Thymus (tissue), 11 donors: ENCODE results near the gene CD248. TPM values are rescaled to one million over a fixed set of nuclear protein-coding genes. Genes with fewer than 3 reads are reported as not detected.
"Not testable (repeated sequence)": the region's sequence is repeated elsewhere in the genome, so short reads cannot be mapped to it uniquely, and the experiment has no call there.

Experiments used
- DNase-seq, 9 donors: peaks; one replicate each; pipeline ENCODE4 v3.0.0-alpha.2; 2013; ENCODE audit warnings: low spot score in 9 of 9, low read depth in 6 of 9, missing footprints in 1 of 9
- H3K27ac ChIP-seq, 2 donors: one replicate each; pipeline ENCODE4 v1.5.1; 2013; ENCODE audit warnings: control low read depth in 1 of 2, low read depth in 1 of 2, low read length in 1 of 2, mild to moderate bottlenecking in 1 of 2, moderate library complexity in 1 of 2
- H3K27me3 ChIP-seq, 2 donors: one replicate each; pipeline ENCODE4 v1.5.1; 2013; ENCODE audit warnings: low read length in 1 of 2; ENCODE audit not compliant: control insufficient read depth in 2 of 2, insufficient read depth in 1 of 2
- H3K36me3 ChIP-seq, 2 donors: one replicate each; pipeline ENCODE4 v1.5.1; 2013; ENCODE audit warnings: low read length in 1 of 2, mild to moderate bottlenecking in 1 of 2, moderate library complexity in 1 of 2; ENCODE audit not compliant: control insufficient read depth in 2 of 2, insufficient read depth in 2 of 2
- H3K4me1 ChIP-seq, 2 donors: one replicate each; pipeline ENCODE4 v1.5.1; 2013; ENCODE audit warnings: low read length in 2 of 2; ENCODE audit not compliant: control insufficient read depth in 2 of 2, insufficient read depth in 2 of 2
- H3K4me3 ChIP-seq, 2 donors: one replicate each; pipeline ENCODE4 v1.5.1; 2013; ENCODE audit warnings: low read length in 2 of 2, control low read depth in 1 of 2, mild to moderate bottlenecking in 1 of 2
- H3K9me3 ChIP-seq, 2 donors: one replicate each; pipeline ENCODE4 v1.5.1; 2013; ENCODE audit warnings: low read length in 1 of 2, mild to moderate bottlenecking in 1 of 2; ENCODE audit not compliant: control insufficient read depth in 2 of 2, insufficient read depth in 1 of 2
- WGBS: extraction: QIAGEN DNeasy Blood & Tissue Kit; methylation state at CpG from one replicate; pipeline ENCODE4 v1.1.7; 2013; 5-methylcytosine and 5-hydroxymethylcytosine counted together
- polyA plus RNA-seq: library from polyadenylated mRNA; stranded (reverse); fragments of 200-250 nt; gene quantifications from one replicate; pipeline ENCODE4 v1.2.3, GENCODE V29; 2013
- total RNA-seq: library from RNA; stranded (reverse); fragments of 120-200 nt; gene quantifications from one replicate; pipeline ENCODE4 v1.2.4, GENCODE V29; 2013
- donor health status: healthy.

Gene CD248
- total and polyA plus RNA-seq, 2 donors, result 3.0 to 7.7 TPM

DNA sequence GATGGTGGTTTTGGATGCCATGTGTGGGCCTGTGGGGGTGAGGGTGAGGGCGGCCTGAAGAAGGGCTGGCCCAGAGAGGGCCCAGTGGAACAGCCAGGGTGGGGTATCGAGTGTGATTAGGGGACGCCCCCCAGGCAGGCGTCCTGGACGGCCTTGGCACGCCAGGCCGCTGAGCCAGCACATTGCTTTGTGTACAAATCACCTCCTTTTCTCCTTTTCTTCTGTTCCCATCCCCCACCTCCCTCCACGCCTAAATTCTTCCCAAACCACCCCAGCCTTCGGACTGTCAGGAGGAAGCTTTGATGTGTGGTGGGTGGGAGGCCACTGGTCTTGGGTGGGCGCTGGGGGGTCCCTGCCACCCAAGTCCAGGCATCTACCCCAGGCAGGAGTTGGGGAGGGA lies 7.8 kb upstream of the CD248 start:
- DNase-seq, result no peak
- Histone ChIP-seq H3K9me3 (peaks cover 0 to 21% of the 10 kb centered on the region in 2 donors), H3K4me1 (peaks cover 38 to 70% of the 10 kb centered on the region in 2 donors), H3K4me3 (no peak overlapping the region), H3K36me3 (no peaks in the 10 kb centered on the region), H3K27ac (peak overlapping the region; percentile 7 to 37), H3K27me3 (no peaks in the 10 kb centered on the region)
- WGBS, result 94% methylated on average over 10 of the region's 10 CpGs

DNA sequence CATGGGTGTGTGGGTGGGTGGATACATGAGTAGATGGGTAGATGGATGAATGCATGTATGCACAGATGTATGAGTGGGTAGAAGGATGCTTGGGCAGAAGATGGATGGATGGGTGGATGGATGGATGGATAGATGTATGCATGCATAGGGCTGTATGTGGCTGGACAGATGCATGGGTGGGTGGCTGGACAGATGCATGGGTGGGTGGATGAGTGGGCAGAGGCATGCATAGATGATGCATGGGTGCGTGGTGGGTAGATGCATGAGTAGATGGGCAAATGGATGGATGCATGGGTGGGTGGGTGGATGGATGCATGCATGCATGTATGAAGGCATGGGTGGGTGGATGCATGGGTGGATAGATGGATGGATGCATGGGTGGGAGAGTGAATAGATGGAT lies 6.8 kb upstream of the CD248 start:
- peaks cover 0 to 21% of the 10 kb centered on the region in 2 donors for H3K9me3 ChIP-seq
- no peak overlapping the region for H3K27ac ChIP-seq
- H3K4me3 ChIP-seq, result no peak overlapping the region
- no peak for DNase-seq
- WGBS, result 98% methylated on average over 1 of the region's 1 CpG
- no peaks in the 10 kb centered on the region for H3K36me3 ChIP-seq
- H3K27me3 ChIP-seq, result no peaks in the 10 kb centered on the region
- peaks cover 44 to 73% of the 10 kb centered on the region in 2 donors for H3K4me1 ChIP-seq

DNA sequence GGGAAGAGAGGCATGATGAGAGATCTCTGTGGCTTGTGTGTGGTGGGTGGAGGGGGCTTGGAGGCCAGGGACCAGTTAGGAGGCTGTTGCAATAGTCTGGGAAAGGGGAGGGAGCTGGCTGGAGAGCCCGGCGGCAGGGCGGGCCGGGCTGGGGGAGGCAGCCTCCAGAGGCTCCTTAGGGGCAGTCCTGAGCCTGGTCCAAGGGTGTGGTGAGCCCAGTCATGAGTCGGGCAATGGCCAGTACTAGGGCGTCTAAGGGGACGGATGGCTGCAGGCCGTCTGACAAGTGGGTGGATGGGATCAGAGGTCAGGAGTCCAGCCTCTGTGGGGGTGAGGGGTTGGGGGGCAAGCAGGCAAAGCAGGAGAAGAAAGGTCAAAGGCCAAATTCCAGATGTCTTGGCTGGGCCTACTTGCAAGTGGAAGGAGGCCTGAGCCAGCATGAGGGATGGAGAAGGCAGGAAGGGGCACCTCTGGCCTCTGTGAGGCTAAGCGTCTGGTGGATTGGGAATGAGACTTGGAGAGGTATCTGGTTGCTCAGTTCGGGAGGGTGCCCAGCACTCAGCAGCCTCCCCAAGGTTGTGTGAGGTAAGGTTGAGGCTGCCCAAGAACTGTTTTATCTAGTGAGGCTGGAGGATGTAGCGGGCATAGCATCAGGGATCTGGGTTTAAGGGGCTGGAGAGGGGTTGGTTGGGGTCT lies 6.0 kb upstream of the CD248 start:
- DNase-seq, result no peak
- no peaks in the 10 kb centered on the region for H3K27me3 ChIP-seq
- H3K9me3 ChIP-seq, result peaks cover 0 to 23% of the 10 kb centered on the region in 2 donors
- H3K4me1 ChIP-seq, result peaks cover 44 to 73% of the 10 kb centered on the region in 2 donors
- H3K27ac ChIP-seq, result no peak overlapping the region
- no peaks in the 10 kb centered on the region for H3K36me3 ChIP-seq
- H3K4me3 ChIP-seq, result no peak overlapping the region
- 96% methylated on average over 11 of the region's 11 CpGs for WGBS

DNA sequence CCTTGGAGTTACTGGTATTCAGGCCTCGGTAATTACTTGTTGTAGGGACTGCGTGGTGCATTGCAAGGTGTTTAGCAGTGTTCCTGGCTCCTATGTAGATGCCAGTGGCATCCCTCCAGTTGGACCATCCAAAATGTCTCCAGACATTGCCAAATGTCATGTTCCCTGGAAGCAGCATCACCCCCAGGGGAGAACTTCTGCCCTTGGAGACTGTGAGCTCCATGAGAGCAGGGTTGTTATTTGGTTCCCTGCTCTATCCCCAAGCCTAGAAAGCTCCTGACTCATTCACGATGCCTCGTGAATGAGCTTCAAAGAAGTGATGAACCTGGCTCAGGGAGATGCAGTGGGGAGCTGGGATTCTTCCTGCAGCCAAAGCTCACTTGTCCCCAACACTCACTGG lies 4.8 kb upstream of the CD248 start:
- Histone ChIP-seq H3K4me1 (peaks cover 39 to 72% of the 10 kb centered on the region in 2 donors), H3K27ac (no peak overlapping the region), H3K36me3 (no peaks in the 10 kb centered on the region), H3K9me3 (peaks cover 0 to 24% of the 10 kb centered on the region in 2 donors), H3K4me3 (no peak overlapping the region), H3K27me3 (no peaks in the 10 kb centered on the region)
- DNase-seq, result no peak
- 98% methylated on average over 4 of the region's 4 CpGs for WGBS

DNA sequence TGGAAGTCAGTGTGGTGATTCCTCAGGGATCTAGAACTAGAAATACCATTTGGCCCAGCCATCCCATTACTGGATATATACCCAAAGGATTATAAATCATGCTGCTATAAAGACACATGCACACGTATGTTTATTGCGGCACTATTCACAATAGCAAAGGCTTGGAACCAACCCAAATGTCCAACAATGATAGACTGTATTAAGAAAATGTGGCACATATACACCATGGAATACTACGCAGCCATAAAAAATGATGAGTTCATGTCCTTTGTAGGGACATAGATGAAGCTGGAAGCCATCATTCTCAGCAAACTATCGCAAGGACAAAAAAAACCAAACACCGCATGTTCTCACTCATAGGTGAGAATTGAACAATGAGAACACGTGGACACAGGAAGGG lies 3.9 kb upstream of the CD248 start:
- not testable (repeated sequence) for DNase-seq, H3K27me3 ChIP-seq, H3K4me3 ChIP-seq, H3K36me3 ChIP-seq, H3K27ac ChIP-seq
- WGBS, result 95% methylated on average over 6 of the region's 6 CpGs
- Histone ChIP-seq H3K4me1 (peaks cover 38 to 72% of the 10 kb centered on the region in 2 donors), H3K9me3 (peaks cover 0 to 25% of the 10 kb centered on the region in 2 donors)

DNA sequence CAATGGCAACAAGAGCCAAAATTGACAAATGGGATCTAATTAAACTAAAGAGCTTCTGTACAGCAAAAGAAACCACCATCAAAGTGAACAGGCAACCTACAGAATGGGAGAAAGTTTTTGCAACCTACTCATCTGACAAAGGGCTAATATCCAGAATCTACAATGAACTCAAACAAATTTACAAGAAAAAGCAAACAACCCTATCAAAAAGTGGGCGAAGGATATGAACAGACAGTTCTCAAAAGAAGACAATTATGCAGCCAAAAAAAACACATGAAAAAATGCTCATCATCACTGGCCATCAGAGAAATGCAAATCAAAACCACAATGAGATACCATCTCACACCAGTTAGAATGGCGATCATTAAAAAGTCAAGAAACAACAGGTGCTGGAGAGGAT lies 3.4 kb upstream of the CD248 start:
- WGBS, result 95% methylated on average over 1 of the region's 2 CpGs
- not testable (repeated sequence) for H3K4me3 ChIP-seq, H3K27me3 ChIP-seq, DNase-seq, H3K36me3 ChIP-seq, H3K27ac ChIP-seq
- Histone ChIP-seq H3K4me1 (peaks cover 33 to 72% of the 10 kb centered on the region in 2 donors), H3K9me3 (peaks cover 0 to 23% of the 10 kb centered on the region in 2 donors)

DNA sequence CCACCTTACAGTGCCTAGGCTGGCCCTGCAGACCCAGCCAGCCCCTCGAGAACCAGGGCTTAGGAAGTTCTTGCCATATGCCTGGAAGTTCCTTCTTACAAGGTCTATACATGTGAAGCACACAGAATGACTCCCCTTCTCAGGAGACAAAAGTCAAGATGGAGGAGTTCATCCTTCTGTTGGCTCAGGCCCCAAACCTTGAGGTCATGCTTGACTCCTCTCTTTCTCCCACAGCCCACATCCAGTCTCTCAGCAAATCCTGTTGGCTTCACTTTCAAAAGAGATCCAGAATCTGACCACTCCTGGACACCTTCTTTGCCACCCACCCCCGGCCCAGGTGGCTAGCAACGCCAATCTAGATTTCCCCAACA lies 1.7 kb upstream of the CD248 start:
- no peaks in the 10 kb centered on the region for H3K36me3 ChIP-seq
- H3K4me3 ChIP-seq, result peak overlapping the region in 1 of 2 donors; percentile 43
- peak overlapping the region; percentile 99 to 100 for H3K27ac ChIP-seq
- no peak for DNase-seq
- peaks cover 0 to 17% of the 10 kb centered on the region in 2 donors for H3K9me3 ChIP-seq
- 67% methylated on average over 3 of the region's 3 CpGs for WGBS
- H3K4me1 ChIP-seq, result peaks cover 37 to 77% of the 10 kb centered on the region in 2 donors
- H3K27me3 ChIP-seq, result peaks cover 0 to 2% of the 10 kb centered on the region in 2 donors

DNA sequence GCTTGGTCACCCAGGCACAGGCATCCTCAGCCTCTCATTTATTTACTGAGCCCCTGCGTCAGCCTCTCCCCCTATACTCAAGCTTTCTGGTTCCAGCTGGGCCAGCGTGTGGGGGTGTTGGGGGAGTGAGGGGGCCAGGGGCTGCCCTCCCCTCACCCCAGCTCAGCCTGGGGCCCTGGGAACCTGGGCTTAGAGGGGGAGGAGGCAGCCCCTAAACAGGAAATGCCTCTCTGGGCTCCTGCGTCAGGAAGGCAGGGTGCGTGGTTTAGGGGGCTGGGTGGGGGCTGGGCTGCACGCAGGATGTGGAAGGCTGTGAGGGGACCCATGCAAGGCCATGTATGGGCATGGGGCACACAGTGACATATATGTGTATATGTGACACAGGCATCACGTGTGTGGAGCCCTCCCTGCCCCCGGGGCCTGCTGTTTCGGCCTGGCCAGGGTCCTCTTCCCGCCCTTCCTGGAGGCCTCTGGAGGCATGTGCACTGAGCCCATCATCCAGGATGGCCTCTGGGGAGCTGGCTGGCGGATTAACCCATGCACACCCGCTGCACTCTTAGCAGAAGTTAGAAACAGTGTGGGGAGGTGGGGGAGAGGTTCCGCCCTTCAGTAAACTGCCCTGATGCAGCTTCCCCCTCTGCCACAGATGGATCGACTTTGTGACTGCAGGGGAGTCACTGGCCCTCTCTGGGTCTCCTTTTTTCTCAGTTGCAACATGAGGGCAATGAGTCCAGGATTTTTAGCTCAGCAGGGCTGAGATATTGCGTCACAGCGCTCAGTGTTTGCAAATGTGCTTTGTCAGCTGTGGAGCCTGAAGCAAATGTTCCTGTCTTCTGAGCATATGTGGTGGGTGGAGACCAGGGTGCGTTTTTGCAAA lies 1.1 kb upstream of the CD248 start:
- H3K4me1 ChIP-seq, result peaks cover 44 to 81% of the 10 kb centered on the region in 2 donors
- peak overlapping the region; percentile 41 to 43 for H3K4me3 ChIP-seq
- H3K27me3 ChIP-seq, result peaks cover 0 to 2% of the 10 kb centered on the region in 2 donors
- H3K27ac ChIP-seq, result peak overlapping the region; percentile 99 to 100
- 12% methylated on average over 16 of the region's 16 CpGs for WGBS
- DNase-seq, result peak; percentile 85 to 97 (median 93)
- no peaks in the 10 kb centered on the region for H3K36me3 ChIP-seq
- peaks cover 0 to 18% of the 10 kb centered on the region in 2 donors for H3K9me3 ChIP-seq

DNA sequence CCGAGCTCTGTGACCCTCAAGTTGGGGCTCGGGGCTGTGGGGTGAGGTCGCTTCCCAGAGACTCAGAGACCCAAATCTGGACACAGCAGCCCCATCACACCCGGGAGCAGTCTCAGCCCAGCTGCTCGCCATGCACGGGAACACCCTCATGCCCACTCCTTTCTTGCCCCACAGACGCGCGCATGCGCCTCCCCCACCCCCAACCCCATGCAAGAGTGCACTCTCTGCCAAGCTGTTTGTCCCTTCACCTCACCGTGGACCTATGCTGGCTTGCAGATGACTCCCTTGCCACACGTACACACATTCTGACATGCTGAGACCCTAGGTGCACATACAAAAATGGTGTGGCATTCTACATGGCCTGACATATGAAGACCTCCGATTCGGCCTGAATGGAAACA lies 478 bp upstream of the CD248 start:
- peaks cover 0 to 2% of the 10 kb centered on the region in 2 donors for H3K27me3 ChIP-seq

More for the DNA sequence above, 478 bp upstream of the CD248 start:
- peak overlapping the region; percentile 99 to 100 for H3K27ac ChIP-seq
- peak in 8 of 9 donors; percentile 60 to 86 (median 70) for DNase-seq
- H3K4me3 ChIP-seq, result peak overlapping the region; percentile 41 to 43
- no peaks in the 10 kb centered on the region for H3K36me3 ChIP-seq
- peaks cover 44 to 78% of the 10 kb centered on the region in 2 donors for H3K4me1 ChIP-seq
- H3K9me3 ChIP-seq, result peaks cover 0 to 15% of the 10 kb centered on the region in 2 donors
- WGBS, result 4% methylated on average over 14 of the region's 14 CpGs
